ENCODE results near the gene NXN. TPM values are rescaled to one million over a fixed set of nuclear protein-coding genes. Genes with fewer than 3 reads are reported as not detected.

NXN gene
- total RNA-seq (2022; extraction: Qiagen RNA extraction): 23.0 to 27.3 TPM (median 24.8 TPM) in 5 replicates

DNA sequence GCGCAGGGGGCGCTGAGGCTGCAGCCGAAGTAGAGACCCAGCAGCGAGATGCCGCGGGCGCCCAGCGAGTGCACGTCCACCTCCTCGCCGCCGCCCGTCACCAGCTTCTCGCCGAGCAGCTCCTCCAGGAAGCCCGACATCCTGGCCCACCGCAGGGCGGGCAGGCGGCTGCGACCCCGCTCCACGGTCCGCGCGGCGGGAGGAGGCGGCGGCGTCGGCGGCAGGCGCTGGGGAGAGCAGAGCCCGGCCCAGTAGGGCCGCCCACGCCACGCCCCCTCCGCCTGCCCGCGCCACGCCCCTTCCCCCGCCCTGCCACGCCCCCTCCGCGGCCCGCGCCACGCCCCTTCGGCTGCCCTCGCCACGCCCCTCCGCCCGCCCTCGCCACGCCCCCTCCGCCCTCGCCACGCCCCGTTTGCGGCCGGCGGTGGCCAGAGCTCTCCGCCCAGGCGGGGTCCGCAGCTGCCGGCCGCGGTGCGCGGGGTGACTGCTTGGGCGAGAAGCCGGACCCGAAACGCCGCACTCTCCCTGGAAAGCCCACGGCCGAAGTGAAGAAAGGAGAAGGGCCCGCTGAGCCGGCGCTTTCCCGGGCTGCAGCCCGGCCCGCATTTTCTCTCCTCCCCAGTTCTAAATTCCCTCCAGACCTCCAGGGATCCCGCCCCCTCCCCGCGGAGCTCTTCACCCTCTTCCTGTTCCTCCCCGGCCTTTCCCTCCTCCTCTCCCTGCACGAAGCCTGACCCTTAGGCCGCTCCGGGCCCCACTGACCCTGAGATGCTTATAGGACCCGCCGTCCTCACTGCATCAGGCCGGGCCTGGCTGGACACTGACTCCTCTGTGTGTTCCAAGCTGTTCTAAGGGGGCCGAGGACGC is at the start of gene NXN:
NXN (minus strand) TSS at position 238 of the 867 bp plus-strand sequence.

DNA sequence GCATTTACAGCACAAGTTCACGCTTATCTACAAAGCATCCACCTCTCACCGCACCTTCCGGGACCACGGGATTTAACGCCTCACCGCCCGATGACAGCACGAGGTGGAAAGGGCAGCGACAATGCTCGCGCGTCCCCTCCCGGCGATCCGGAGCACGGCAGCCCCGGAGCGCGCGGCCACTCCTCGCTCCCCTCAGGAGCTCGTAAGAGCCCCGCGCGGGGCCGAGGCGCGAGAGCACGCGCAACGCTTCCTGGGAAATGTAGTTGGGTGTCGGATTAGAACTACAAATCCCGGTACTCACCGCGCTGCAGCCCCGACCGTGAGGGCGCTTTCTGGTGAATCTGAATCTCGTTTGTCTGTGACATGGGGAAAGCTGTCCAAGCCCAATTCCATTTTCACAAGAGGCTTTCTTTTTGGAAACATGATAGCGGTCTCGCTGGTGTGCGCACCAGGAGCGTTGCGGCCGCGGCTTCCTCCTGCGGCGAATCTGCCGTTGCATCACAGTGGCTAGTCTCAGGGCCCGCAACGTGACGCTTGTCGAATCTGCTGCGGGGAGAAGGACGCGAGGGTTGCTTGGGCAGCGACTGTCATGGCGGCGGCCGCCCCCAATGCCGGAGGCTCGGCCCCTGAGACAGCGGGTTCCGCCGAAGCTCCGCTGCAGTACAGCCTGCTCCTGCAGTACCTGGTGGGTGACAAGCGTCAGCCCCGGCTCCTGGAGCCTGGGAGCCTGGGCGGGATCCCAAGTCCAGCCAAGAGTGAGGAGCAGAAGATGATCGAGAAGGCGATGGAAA is 17.2 kb upstream of the NXN start, which contains the start of gene TIMM22:
TIMM22 (plus strand) TSS at position 576 of the 791 bp plus-strand sequence; CDS start at position 590, 14 bp downstream.

DNA sequence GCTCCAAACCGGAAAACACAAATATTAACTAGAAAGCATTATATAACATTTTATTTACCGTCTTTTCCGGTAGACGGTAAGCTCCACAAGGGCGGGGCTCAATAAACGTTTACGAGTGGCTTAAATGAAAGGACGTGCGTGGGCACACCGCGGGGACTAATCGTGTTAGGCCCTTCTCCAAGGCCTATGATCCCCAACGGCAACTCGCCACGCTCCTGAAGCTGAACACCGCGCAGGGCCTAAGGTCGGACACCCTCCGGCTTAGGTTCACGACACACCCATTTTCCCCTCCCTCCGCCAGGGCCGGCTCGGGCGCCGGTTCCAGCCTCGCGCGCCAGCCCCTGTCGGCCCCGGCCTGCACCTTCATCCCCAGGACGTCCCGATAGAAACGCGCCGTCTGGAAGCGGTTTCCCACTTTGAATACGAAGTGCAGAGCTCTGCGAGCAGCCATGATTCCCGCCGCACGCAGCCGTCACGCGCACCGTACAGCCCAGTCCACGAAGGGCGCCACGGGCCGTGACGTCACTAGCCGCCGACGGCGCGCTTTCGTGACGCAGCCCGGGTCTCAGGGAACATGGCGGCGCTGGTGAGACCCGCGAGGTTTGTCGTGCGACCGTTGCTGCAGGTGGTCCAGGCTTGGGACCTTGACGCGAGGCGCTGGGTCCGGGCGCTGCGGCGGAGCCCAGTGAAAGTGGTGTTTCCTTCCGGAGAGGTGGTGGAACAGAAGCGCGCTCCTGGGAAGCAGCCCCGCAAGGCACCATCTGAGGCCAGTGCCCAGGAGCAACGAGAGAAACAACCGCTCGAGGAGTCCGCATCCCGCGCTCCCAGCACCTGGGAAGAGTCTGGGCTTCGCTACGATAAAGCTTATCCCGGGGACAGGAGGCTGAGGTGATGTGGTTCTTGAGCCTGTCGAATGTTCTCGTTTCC is 197.5 kb downstream of the NXN start, which contains the start of the genes GLOD4 and MRM3:
GLOD4 (minus strand) TSS at position 476 of the 927 bp plus-strand sequence; CDS start at position 451, 25 bp downstream.
MRM3 (plus strand) TSS at position 549 of the 927 bp plus-strand sequence; CDS start at position 575, 26 bp downstream.

DNA sequence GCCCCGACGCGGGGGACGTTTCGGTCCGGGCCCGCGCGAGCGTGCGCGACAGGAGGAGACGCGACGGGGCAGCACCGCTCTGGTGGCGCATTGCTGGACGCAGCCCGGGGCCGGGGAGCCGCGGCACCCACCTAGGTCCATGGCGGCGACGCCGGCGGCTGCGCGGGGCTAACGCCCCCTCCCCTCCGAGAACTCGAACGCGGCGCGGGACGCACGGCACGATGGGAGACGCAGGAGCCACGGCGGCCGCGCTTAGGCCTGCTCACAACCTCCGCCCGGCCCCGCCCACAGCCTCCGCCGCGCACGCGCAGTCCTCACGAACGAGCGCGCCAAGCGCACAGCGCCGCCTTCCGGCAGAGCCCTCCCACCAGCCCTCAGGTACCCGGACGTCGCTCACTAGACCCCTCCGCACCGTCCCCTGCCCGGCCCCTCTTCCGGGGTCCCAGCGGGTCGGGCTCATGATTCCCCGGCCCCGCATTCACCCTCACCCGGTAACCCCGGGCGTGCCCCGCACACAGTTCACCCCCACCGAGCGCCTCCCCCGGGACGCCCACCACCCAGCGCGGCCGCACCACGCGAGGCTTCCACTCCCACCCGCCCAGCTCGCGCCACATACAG is 227.5 kb downstream of the NXN start, which contains the start of gene GEMIN4:
GEMIN4 (minus strand) TSS at position 263 of the 618 bp plus-strand sequence; CDS start at position 141, 122 bp downstream.

Other genes starting within 250 kb of the NXN start
- gene TLCD3A, start 247.2 kb downstream of the NXN start, total RNA-seq (2022; extraction: Qiagen RNA extraction): 54.9 to 60.6 TPM (median 58.7 TPM) in 5 replicates
- 53.7 to 64.9 TPM (median 56.6 TPM) in 5 replicates for gene GEMIN4, start 227.5 kb downstream of the NXN start, total RNA-seq (2022; extraction: Qiagen RNA extraction)
- gene GLOD4, start 197.5 kb downstream of the NXN start, total RNA-seq (2022; extraction: Qiagen RNA extraction): 95.1 to 151 TPM (median 99.9 TPM) in 5 replicates
- gene MRM3, start 197.4 kb downstream of the NXN start, total RNA-seq (2022; extraction: Qiagen RNA extraction): 41.9 to 52.2 TPM (median 42.9 TPM) in 5 replicates
- 27.5 to 30.7 TPM (median 30.4 TPM) in 5 replicates for gene TIMM22, start 17.4 kb upstream of the NXN start, total RNA-seq (2022; extraction: Qiagen RNA extraction)
- 111 to 154 TPM (median 128 TPM) in 5 replicates for gene ABR, start 200.2 kb upstream of the NXN start, total RNA-seq (2022; extraction: Qiagen RNA extraction)